ENCODE measurements around the gene ANKRD6. TPM values are rescaled to one million over a fixed set of nuclear protein-coding genes. Genes with fewer than 3 reads are reported as not detected.
A peak's percentile ranks its signal among the peaks of the same experiment; 100 is the strongest.

The ANKRD6 gene
- 4.4 and 6.2 TPM in 2 replicates for total RNA-seq

- TF ChIP-seq CTCF (conservative IDR thresholded peaks at IDR 0.05; ENCODE audit: low read depth, low read length) = peak; percentile 66
- DNase-seq (ENCODE audit: low read depth) = no peak
- peak within 1 kb of the TSS; percentile 87 for H3K4me3 ChIP-seq (ENCODE audit: low read depth, low read length)
These were observed at the start of gene ANKRD6 for GRCh38 chr6:89432875-89433251. Gene ANKRD6 (plus strand): TSS chr6:89433152. CDS start chr6:89566977, 133,825 bp downstream.

- H3K4me3 ChIP-seq (ENCODE audit: low read depth, low read length) = no peak overlapping the region
- DNase-seq (ENCODE audit: low read depth) = no peak
- TF ChIP-seq CTCF (conservative IDR thresholded peaks at IDR 0.05; ENCODE audit: low read depth, low read length) = no peak
These were observed 47.7 kb upstream of the ANKRD6 start for GRCh38 chr6:89385156-89385667.

- TF ChIP-seq CTCF (conservative IDR thresholded peaks at IDR 0.05; ENCODE audit: low read depth, low read length) = no peak
- H3K4me3 ChIP-seq (ENCODE audit: low read depth, low read length) = no peak overlapping the region
- DNase-seq (ENCODE audit: low read depth) = no peak
These were observed 47.1 kb upstream of the ANKRD6 start for GRCh38 chr6:89385846-89386245.

GRCh38 chr6:89386917-89387491 is 45.9 kb upstream of the ANKRD6 start:
- no peak for TF ChIP-seq CTCF (conservative IDR thresholded peaks at IDR 0.05; ENCODE audit: low read depth, low read length)
- no peak for DNase-seq (ENCODE audit: low read depth)

GRCh38 chr6:89387516-89388201 is 45.3 kb upstream of the ANKRD6 start:
- TF ChIP-seq CTCF (conservative IDR thresholded peaks at IDR 0.05; ENCODE audit: low read depth, low read length) = no peak
- H3K4me3 ChIP-seq (ENCODE audit: low read depth, low read length) = no peak overlapping the region
- DNase-seq (ENCODE audit: low read depth) = no peak

More at GRCh38 chr6:89386917-89387491, 45.9 kb upstream of the ANKRD6 start:
- H3K4me3 ChIP-seq (ENCODE audit: low read depth, low read length) = no peak overlapping the region

GRCh38 chr6:89388846-89389245 is 44.1 kb upstream of the ANKRD6 start:
- no peak for TF ChIP-seq CTCF (conservative IDR thresholded peaks at IDR 0.05; ENCODE audit: low read depth, low read length)
- H3K4me3 ChIP-seq (ENCODE audit: low read depth, low read length) = no peak overlapping the region

More at GRCh38 chr6:89388846-89389245, 44.1 kb upstream of the ANKRD6 start:
- no peak for DNase-seq (ENCODE audit: low read depth)

Measured in epithelial cell of proximal tubule (primary cell).